Endothelial cell (in vitro differentiated cells): ENCODE results near the gene CHRNG. TPM values are rescaled to one million over a fixed set of nuclear protein-coding genes. Genes with fewer than 3 reads are reported as not detected.
"Not testable (repeated sequence)": the region's sequence is repeated elsewhere in the genome, so short reads cannot be mapped to it uniquely, and the experiment has no call there.

ENCODE experiments used
- DNase-seq: peaks from one replicate; pipeline ENCODE4 v3.0.0; 2021; ENCODE audit warnings: low spot score
- H3K27ac Mint-ChIP-seq: one replicate; pipeline ENCODE4 v1.8.0; 2021; ENCODE audit warnings: mixed read lengths, inconsistent platforms; ENCODE audit not compliant: unreplicated experiment
- H3K27me3 Mint-ChIP-seq: one replicate; pipeline ENCODE4 v1.8.0; 2021; ENCODE audit warnings: mild to moderate bottlenecking, moderate library complexity, mixed read lengths, inconsistent platforms; ENCODE audit not compliant: unreplicated experiment
- H3K36me3 Mint-ChIP-seq: one replicate; pipeline ENCODE4 v1.8.0; 2021; ENCODE audit warnings: mild to moderate bottlenecking, low read depth, mixed read lengths, inconsistent platforms; ENCODE audit not compliant: unreplicated experiment
- H3K4me1 Mint-ChIP-seq: one replicate; pipeline ENCODE4 v1.8.0; 2021; ENCODE audit warnings: mild to moderate bottlenecking, mixed read lengths, inconsistent platforms; ENCODE audit not compliant: unreplicated experiment
- H3K4me3 Mint-ChIP-seq: one replicate; pipeline ENCODE4 v1.8.0; 2021; ENCODE audit warnings: mild to moderate bottlenecking, mixed read lengths, inconsistent platforms; ENCODE audit not compliant: unreplicated experiment
- H3K9me3 Mint-ChIP-seq: one replicate; pipeline ENCODE4 v1.8.0; 2021; ENCODE audit warnings: mixed read lengths, inconsistent platforms; ENCODE audit not compliant: unreplicated experiment
- total RNA-seq: library from RNA; stranded (reverse); fragmentation: NEBNext Ultra II Directional; extraction: Animal tissue kit (Norgen Biotek cat#: 25700); gene quantifications from one replicate; pipeline ENCODE4 v1.2.1, GENCODE V29; 2021; ENCODE audit not compliant: unreplicated experiment
- TF ChIP-seq, protein P1 (sequence below): fragments of 200-600 bp; sonication (generic); IDR thresholded peaks from one replicate; pipeline ENCODE4 v1.5.0; 2021; ENCODE audit warnings: antibody characterized with exemption; ENCODE audit not compliant: unreplicated experiment

CHRNG gene
- total RNA-seq, 1 donor from 2014 or later = not detected

DNA sequence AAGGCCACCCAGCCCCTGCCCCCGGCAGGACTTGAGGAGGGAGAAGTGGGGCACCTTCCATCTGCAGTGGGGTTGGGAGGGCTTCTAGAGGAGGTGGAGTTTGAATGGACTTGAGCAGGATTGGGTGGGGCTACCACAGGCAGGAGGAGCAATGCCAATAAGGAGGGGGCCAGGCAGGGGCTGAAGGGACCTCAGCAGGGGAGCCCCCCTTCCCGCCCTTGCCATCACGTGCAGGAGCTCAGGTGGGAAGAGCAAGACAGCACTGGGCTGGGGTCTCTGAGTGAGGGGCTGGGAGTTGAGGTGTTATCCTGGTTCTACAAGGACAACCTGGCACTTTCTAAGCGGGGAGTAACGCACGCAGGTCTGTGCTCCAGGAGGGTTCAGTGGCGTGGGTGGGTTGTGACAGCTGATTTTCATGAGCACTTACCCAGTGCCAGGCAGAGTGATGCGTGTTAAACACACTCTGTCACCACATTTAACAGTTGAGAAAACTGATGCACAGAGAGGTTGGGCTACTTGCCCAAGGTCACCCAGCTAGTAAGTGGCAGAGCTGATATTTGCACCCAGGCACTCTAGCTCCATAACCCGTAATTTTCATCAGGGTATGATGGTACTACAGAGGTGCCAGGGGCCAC is 8.7 kb upstream of the CHRNG start:
- Mint-ChIP-seq H3K4me1 (no peaks in the 10 kb centered on the region), H3K9me3 (no peaks in the 10 kb centered on the region), H3K4me3 (no peak overlapping the region), H3K36me3 (no peaks in the 10 kb centered on the region), H3K27me3 (peaks cover 9% of the 10 kb centered on the region), H3K27ac (no peak overlapping the region)
- no peak for DNase-seq
- TF ChIP-seq, protein P1, sequence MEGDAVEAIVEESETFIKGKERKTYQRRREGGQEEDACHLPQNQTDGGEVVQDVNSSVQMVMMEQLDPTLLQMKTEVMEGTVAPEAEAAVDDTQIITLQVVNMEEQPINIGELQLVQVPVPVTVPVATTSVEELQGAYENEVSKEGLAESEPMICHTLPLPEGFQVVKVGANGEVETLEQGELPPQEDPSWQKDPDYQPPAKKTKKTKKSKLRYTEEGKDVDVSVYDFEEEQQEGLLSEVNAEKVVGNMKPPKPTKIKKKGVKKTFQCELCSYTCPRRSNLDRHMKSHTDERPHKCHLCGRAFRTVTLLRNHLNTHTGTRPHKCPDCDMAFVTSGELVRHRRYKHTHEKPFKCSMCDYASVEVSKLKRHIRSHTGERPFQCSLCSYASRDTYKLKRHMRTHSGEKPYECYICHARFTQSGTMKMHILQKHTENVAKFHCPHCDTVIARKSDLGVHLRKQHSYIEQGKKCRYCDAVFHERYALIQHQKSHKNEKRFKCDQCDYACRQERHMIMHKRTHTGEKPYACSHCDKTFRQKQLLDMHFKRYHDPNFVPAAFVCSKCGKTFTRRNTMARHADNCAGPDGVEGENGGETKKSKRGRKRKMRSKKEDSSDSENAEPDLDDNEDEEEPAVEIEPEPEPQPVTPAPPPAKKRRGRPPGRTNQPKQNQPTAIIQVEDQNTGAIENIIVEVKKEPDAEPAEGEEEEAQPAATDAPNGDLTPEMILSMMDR = no peak

DNA sequence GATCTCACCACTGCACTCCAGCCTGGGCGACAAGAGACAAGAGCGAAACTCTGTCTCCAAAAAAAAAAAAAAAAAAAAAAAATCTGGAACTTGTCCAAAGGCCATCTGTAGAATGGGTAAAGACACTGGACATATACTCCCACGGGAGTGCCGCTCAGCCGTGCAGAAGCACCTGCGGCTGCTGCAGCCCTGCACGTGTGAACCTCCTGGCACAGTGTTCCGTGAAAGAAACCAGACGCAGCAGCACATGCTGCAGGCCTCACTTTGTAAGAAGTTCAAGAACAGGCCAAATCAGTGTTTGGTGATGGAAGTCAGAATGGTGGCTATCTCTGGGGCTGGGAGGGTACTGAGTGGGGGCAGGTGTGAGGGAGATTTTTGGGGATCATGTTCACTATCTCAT is 7.1 kb upstream of the CHRNG start:
- no peaks in the 10 kb centered on the region for H3K4me1 Mint-ChIP-seq
- H3K27me3 Mint-ChIP-seq = peaks cover 10% of the 10 kb centered on the region
- no peak overlapping the region for H3K27ac Mint-ChIP-seq

DNA sequence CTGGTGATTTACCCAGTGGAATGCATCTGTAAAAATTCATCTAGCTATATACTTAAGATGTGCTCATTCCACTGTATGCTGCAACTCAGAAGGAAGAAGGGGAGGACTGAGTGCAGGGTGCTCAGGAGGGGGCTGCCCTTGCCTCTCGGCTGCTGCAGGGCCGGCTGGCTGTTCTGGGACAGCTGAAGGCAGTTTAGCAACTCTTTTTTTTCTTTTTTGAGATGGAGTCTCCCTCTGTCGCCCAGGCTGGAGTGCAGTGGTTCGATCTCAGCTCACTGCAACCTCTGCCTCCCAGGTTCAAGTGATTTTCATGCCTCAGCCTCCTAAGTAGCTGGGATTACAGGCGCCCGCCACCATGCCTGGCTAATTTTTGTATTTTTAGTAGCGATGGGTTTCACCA is 6.7 kb upstream of the CHRNG start:
- H3K4me3 Mint-ChIP-seq, H3K4me1 Mint-ChIP-seq, H3K36me3 Mint-ChIP-seq, H3K9me3 Mint-ChIP-seq, H3K27ac Mint-ChIP-seq, DNase-seq, H3K27me3 Mint-ChIP-seq: not testable (repeated sequence)

More for the DNA sequence above, 7.1 kb upstream of the CHRNG start:
- no peak for DNase-seq
- Mint-ChIP-seq H3K4me3 (no peak overlapping the region), H3K36me3 (peaks cover 4% of the 10 kb centered on the region), H3K9me3 (peaks cover 3% of the 10 kb centered on the region)
- TF ChIP-seq, protein P1 = no peak

DNA sequence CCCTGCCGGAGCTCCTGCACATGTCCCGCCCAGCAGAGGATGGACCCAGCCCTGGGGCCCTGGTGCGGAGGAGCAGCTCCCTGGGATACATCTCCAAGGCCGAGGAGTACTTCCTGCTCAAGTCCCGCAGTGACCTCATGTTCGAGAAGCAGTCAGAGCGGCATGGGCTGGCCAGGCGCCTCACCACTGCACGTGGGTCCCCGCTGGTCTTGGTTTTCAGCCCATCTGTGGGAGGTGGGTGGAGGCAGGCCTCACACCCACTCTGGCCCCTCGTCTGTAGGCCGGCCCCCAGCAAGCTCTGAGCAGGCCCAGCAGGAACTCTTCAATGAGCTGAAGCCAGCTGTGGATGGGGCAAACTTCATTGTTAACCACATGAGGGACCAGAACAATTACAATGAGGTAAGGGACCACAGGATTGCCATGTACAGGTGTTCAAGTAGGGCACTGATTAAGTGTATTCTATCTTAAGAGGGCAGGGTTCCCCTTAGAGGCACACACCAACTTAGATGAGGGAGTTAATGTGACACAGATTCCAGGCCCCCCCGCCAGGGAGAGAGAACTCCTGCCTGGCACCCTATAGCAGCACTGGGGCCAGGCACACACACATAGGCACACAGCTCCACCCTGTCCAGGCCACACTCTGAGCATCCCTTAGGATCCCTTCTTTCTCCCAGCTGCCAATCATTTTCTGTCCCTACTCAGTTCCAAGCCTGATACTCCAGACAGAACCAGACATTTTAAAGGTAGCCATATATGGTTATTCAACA is 5.4 kb upstream of the CHRNG start:
- Mint-ChIP-seq H3K27me3 (peaks cover 6% of the 10 kb centered on the region), H3K27ac (no peak overlapping the region), H3K9me3 (peaks cover 3% of the 10 kb centered on the region), H3K4me1 (peaks cover 5% of the 10 kb centered on the region), H3K36me3 (peaks cover 4% of the 10 kb centered on the region), H3K4me3 (no peak overlapping the region)
- TF ChIP-seq, protein P1 = no peak
- no peak for DNase-seq

DNA sequence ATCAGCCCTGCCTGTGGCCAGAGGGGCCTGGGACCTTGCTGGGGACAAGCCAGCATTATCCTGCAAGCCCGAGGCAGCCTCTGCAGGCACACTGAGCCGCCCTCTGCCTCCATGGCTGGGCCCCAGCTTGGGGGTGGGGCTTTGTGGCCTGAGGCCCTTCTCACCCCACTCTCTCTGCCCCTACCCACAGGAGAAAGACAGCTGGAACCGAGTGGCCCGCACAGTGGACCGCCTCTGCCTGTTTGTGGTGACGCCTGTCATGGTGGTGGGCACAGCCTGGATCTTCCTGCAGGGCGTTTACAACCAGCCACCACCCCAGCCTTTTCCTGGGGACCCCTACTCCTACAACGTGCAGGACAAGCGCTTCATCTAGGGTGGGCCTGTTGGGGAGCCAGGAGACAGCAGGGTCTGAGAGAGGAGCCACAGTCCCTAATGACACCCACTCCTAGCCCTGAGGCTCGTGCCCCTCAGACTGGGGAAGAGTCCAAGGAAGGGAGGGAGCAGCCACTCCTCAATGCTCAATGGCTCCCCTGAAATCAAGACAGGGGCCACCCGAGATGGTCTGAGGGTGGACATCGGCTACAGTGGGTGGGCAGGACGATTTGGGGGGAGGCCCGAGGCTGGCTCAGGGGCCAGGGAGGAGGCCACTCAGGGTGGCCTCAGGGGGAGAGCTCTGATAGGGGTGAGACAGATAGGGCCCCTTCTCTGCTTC is 4.4 kb upstream of the CHRNG start:
- Mint-ChIP-seq H3K4me3 (no peak overlapping the region), H3K27me3 (peaks cover 7% of the 10 kb centered on the region), H3K9me3 (peaks cover 3% of the 10 kb centered on the region), H3K27ac (no peak overlapping the region), H3K4me1 (peaks cover 5% of the 10 kb centered on the region), H3K36me3 (peaks cover 4% of the 10 kb centered on the region)
- no peak for DNase-seq
- TF ChIP-seq, protein P1 = no peak
